ENCODE measurements around the gene UPF3A.

DNA sequence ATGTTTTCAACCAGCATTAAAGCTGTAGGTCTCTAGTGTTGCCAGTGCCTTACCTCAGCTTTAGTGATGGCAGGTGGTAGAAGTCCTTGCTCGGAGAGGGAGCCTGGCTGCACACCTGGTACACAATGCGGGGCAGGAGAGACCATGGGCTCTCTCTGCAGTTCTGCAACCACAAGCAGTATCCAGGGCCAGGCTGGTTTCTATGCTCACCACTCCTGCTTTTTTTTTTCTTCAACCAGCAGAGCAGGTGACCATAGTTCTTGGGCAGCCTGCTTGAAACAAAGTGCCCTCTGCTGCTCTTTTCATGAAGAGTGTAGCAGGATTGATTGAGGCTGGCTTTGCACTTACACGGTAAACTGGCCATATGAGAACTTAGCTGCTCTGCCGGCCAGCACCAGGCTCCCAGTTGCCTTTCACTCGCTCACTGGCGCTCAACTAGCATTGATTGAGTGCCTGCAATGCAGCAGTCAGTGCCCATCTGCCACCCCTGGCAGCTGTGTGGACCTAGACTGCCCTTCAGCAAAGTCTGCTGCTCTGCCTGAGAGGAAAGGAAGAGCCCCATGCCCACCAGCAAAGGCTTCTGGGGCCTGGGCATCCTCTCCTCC is 28.5 kb downstream of the UPF3A start:
- TF ChIP-seq, protein P1, sequence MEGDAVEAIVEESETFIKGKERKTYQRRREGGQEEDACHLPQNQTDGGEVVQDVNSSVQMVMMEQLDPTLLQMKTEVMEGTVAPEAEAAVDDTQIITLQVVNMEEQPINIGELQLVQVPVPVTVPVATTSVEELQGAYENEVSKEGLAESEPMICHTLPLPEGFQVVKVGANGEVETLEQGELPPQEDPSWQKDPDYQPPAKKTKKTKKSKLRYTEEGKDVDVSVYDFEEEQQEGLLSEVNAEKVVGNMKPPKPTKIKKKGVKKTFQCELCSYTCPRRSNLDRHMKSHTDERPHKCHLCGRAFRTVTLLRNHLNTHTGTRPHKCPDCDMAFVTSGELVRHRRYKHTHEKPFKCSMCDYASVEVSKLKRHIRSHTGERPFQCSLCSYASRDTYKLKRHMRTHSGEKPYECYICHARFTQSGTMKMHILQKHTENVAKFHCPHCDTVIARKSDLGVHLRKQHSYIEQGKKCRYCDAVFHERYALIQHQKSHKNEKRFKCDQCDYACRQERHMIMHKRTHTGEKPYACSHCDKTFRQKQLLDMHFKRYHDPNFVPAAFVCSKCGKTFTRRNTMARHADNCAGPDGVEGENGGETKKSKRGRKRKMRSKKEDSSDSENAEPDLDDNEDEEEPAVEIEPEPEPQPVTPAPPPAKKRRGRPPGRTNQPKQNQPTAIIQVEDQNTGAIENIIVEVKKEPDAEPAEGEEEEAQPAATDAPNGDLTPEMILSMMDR (IDR thresholded peaks at IDR 0.05; ENCODE audit: low read depth, low read length), result no peak
- TF ChIP-seq EZH2phosphoT487 (IDR thresholded peaks at IDR 0.05; ENCODE audit: low read depth), result no peak
